Neutrophil (primary cell): ENCODE measurements around the gene OXSM.

Experiments
- H3K27ac ChIP-seq: fragments of 200-600 bp; sonication (generic); 2 replicates; pipeline ENCODE4 v1.5.1; 2016; ENCODE audit warnings: mild to moderate bottlenecking, moderate library complexity
- H3K27me3 ChIP-seq: fragments of 200-600 bp; sonication (generic); 2 replicates; pipeline ENCODE4 v1.6.0; 2016; ENCODE audit warnings: mild to moderate bottlenecking
- H3K36me3 ChIP-seq: fragments of 200-600 bp; sonication (generic); 2 replicates; pipeline ENCODE4 v1.5.1; 2017
- H3K4me1 ChIP-seq, 2 experiments: fragments of 200-600 bp in 1 of 2; sonication (generic) in 1 of 2; 1 replicate in 1 of 2; 2 replicates in 1 of 2; pipeline versions ENCODE4 v1.5.1 to v1.6.1; 2013 to 2016; ENCODE audit warnings: low read depth in 1 of 2, low read length in 1 of 2, mild to moderate bottlenecking in 1 of 2, moderate library complexity in 1 of 2; ENCODE audit not compliant: control insufficient read depth in 1 of 2, insufficient read depth in 1 of 2
- H3K4me3 ChIP-seq, 2 experiments: fragments of 200-600 bp in 1 of 2; sonication (generic) in 1 of 2; 1 replicate in 1 of 2; 2 replicates in 1 of 2; pipeline ENCODE4 v1.5.1; 2013 to 2016; ENCODE audit warnings: low read depth in 1 of 2, low read length in 1 of 2, mild to moderate bottlenecking in 1 of 2, moderate library complexity in 1 of 2
- H3K9me3 ChIP-seq: fragments of 200-600 bp; sonication (generic); 2 replicates; pipeline ENCODE4 v1.5.1; 2016
- CTCF ChIP-seq: fragments of 200-600 bp; sonication (generic); IDR thresholded peaks from 2 replicates; pipeline ENCODE4 v1.5.1; 2016; ENCODE audit warnings: antibody characterized with exemption

Gene OXSM

DNA sequence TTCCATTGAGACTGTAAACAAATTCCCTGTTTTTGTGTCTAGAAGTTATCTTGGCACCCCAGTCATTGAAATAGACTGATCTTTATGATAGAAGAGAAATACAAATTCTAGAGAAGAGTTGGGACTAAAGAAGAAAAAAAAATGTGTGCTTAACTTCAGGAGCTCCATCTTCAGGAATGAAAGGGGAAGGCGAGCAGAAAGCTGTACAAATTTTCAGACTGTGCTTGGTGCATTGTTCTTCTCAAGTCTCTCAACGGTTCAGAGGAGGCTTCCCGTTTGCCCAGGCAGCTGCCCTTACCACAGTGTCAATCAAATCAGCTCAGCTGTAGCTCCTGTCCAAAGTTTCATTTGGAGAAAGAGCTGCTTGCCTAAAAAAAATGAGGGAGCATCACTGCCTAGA, 41.7 kb downstream of the OXSM start:
- Histone ChIP-seq H3K36me3 (no peaks in the 10 kb centered on the region), H3K27ac (no peak overlapping the region), H3K4me3 (no peak overlapping the region)

DNA sequence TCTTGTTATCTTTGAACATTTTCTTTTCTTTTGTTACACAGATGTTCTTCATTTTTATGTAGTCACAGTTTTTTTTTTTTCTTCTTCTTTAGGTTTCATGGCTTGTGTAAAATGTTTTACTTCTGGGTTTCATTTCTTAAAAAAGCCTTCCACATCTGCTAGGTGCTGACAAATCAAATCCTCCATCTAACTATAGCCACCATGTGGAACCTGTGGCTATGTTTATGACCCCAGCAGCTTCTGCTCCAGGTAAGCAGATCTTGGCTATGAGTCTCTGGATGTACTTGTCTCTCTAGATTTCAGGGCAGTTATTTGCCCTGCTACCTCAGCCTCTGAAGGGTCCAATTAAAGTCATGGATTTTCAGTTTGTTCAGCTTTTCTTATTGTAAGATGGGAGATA, 44.5 kb downstream of the OXSM start:
- TF ChIP-seq CTCF: no peak
- Histone ChIP-seq H3K27ac (no peak overlapping the region), H3K4me3 (no peak overlapping the region), H3K9me3 (no peaks in the 10 kb centered on the region), H3K4me1 (no peaks in the 10 kb centered on the region), H3K36me3 (no peaks in the 10 kb centered on the region), H3K27me3 (no peaks in the 10 kb centered on the region)

More for the DNA sequence above, 41.7 kb downstream of the OXSM start:
- no peak for TF ChIP-seq CTCF
- Histone ChIP-seq H3K9me3 (no peaks in the 10 kb centered on the region), H3K4me1 (peaks cover under 1 to 7% of the 10 kb centered on the region in 2 experiments), H3K27me3 (no peaks in the 10 kb centered on the region)

- Histone ChIP-seq H3K36me3 (no peaks in the 10 kb centered on the region), H3K4me3 (no peak overlapping the region), H3K9me3 (no peaks in the 10 kb centered on the region), H3K27me3 (no peaks in the 10 kb centered on the region), H3K4me1 (no peaks in the 10 kb centered on the region), H3K27ac (no peak overlapping the region)
- no peak for TF ChIP-seq CTCF
Measured at GRCh38 chr3:25836579-25836978, 46.7 kb downstream of the OXSM start.

DNA sequence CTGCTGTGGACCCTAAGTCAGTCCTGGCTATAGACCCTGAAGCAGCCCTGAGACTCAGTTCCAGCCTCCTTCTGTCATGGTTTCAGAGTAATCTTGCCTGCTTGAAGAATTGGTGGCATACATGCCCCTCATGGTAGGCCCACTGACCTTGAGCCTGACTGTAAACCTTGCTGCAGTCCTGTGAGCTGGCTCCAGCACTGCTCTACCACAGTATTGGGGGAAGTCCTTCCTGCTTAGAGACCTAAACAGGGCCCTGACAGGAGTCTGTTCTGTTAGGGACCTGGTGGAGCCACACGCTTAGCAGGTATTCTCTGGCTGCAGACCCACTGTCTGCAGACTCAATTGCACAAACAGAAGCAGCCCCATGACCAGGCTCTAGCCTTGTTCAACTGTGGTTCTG, 47.1 kb downstream of the OXSM start:
- H3K9me3 ChIP-seq: no peaks in the 10 kb centered on the region
- no peak for TF ChIP-seq CTCF
- H3K4me1 ChIP-seq: no peaks in the 10 kb centered on the region
- no peaks in the 10 kb centered on the region for H3K27me3 ChIP-seq
- H3K4me3 ChIP-seq: no peak overlapping the region
- no peaks in the 10 kb centered on the region for H3K36me3 ChIP-seq
- no peak overlapping the region for H3K27ac ChIP-seq

DNA sequence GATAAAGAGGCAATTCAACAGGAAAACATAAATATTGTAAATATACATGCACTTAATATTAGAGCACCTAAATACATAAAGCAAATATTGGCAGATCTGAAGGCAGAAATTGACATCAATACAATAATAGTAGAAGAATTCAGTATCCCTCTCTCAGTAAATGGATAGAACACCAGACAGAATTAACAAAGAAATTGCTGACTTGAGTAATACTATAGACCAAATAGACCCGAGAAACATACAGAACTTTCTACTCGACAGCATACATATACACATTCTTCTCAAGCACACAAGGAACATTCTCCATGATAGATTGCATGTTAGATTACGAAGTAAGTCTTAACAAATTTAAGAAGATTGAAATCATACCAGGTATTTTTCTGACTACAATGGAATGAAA, 50.2 kb downstream of the OXSM start:
- H3K36me3 ChIP-seq: no peaks in the 10 kb centered on the region
- H3K27me3 ChIP-seq: no peaks in the 10 kb centered on the region
- no peak overlapping the region for H3K4me3 ChIP-seq
- no peak overlapping the region for H3K27ac ChIP-seq
- H3K4me1 ChIP-seq: no peaks in the 10 kb centered on the region
- no peak for TF ChIP-seq CTCF
- H3K9me3 ChIP-seq: no peaks in the 10 kb centered on the region

GRCh38 chr3:25843332-25843731, 53.4 kb downstream of the OXSM start:
- Histone ChIP-seq H3K9me3 (no peaks in the 10 kb centered on the region), H3K27ac (no peak overlapping the region), H3K4me3 (no peak overlapping the region), H3K36me3 (no peaks in the 10 kb centered on the region), H3K4me1 (no peaks in the 10 kb centered on the region), H3K27me3 (no peaks in the 10 kb centered on the region)
- no peak for TF ChIP-seq CTCF
